ENCODE data around the gene PPP3CA.

GRCh38 chr4:101083131-101083530 lies 264.2 kb downstream of the PPP3CA start:
- no peak for TF ChIP-seq CTCF (conservative IDR thresholded peaks at IDR 0.05)
- no peak for TF ChIP-seq EZH2 (IDR thresholded peaks at IDR 0.05; ENCODE audit: low read depth)
